Neutrophil (primary cell): Measurements from ENCODE around the gene ANKRD28.

ENCODE experiments used
- H3K27ac ChIP-seq: fragments of 200-600 bp; sonication (generic); 2 replicates; pipeline ENCODE4 v1.5.1; 2016; ENCODE audit warnings: mild to moderate bottlenecking, moderate library complexity
- H3K27me3 ChIP-seq: fragments of 200-600 bp; sonication (generic); 2 replicates; pipeline ENCODE4 v1.6.0; 2016; ENCODE audit warnings: mild to moderate bottlenecking
- H3K36me3 ChIP-seq: fragments of 200-600 bp; sonication (generic); 2 replicates; pipeline ENCODE4 v1.5.1; 2017
- H3K4me1 ChIP-seq, 2 experiments: fragments of 200-600 bp in 1 of 2; sonication (generic) in 1 of 2; 1 replicate in 1 of 2; 2 replicates in 1 of 2; pipeline versions ENCODE4 v1.5.1 to v1.6.1; 2013 to 2016; ENCODE audit warnings: low read depth in 1 of 2, low read length in 1 of 2, mild to moderate bottlenecking in 1 of 2, moderate library complexity in 1 of 2; ENCODE audit not compliant: control insufficient read depth in 1 of 2, insufficient read depth in 1 of 2
- H3K4me3 ChIP-seq, 2 experiments: fragments of 200-600 bp in 1 of 2; sonication (generic) in 1 of 2; 1 replicate in 1 of 2; 2 replicates in 1 of 2; pipeline ENCODE4 v1.5.1; 2013 to 2016; ENCODE audit warnings: low read depth in 1 of 2, low read length in 1 of 2, mild to moderate bottlenecking in 1 of 2, moderate library complexity in 1 of 2
- H3K9me3 ChIP-seq: fragments of 200-600 bp; sonication (generic); 2 replicates; pipeline ENCODE4 v1.5.1; 2016
- CTCF ChIP-seq: fragments of 200-600 bp; sonication (generic); IDR thresholded peaks from 2 replicates; pipeline ENCODE4 v1.5.1; 2016; ENCODE audit warnings: antibody characterized with exemption

Gene ANKRD28

GRCh38 chr3:15665510-15666150, 132.1 kb downstream of the ANKRD28 start:
- Histone ChIP-seq H3K9me3 (no peaks in the 10 kb centered on the region), H3K27ac (no peak overlapping the region), H3K4me1 (no peaks in the 10 kb centered on the region), H3K27me3 (peaks cover 8% of the 10 kb centered on the region), H3K36me3 (peaks cover 21% of the 10 kb centered on the region), H3K4me3 (no peak overlapping the region)
- no peak for TF ChIP-seq CTCF

DNA sequence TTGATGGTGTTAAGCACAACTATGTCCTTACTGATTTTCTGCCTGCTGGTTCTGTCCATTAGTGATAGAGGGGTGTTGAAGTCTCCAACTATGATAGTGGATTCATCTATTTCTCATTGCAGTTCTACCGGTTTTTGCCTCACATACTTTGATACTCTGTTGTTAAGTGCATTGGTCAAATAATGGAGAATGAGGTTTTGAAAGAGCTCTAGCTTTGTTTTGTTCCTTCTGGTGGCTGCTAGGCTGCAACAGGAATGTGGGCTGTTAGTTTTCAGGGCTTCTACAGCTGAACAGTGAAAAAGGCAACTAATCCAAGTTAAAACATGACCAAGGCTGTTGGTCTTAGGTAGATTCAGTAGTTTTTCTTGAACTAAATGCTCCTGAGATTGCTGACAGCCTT, 133.6 kb downstream of the ANKRD28 start:
- peaks cover 19% of the 10 kb centered on the region for H3K27me3 ChIP-seq
- no peaks in the 10 kb centered on the region for H3K4me1 ChIP-seq
- no peaks in the 10 kb centered on the region for H3K9me3 ChIP-seq
- TF ChIP-seq CTCF: no peak
- H3K36me3 ChIP-seq: peaks cover 10% of the 10 kb centered on the region
- H3K4me3 ChIP-seq: no peak overlapping the region
- no peak overlapping the region for H3K27ac ChIP-seq

DNA sequence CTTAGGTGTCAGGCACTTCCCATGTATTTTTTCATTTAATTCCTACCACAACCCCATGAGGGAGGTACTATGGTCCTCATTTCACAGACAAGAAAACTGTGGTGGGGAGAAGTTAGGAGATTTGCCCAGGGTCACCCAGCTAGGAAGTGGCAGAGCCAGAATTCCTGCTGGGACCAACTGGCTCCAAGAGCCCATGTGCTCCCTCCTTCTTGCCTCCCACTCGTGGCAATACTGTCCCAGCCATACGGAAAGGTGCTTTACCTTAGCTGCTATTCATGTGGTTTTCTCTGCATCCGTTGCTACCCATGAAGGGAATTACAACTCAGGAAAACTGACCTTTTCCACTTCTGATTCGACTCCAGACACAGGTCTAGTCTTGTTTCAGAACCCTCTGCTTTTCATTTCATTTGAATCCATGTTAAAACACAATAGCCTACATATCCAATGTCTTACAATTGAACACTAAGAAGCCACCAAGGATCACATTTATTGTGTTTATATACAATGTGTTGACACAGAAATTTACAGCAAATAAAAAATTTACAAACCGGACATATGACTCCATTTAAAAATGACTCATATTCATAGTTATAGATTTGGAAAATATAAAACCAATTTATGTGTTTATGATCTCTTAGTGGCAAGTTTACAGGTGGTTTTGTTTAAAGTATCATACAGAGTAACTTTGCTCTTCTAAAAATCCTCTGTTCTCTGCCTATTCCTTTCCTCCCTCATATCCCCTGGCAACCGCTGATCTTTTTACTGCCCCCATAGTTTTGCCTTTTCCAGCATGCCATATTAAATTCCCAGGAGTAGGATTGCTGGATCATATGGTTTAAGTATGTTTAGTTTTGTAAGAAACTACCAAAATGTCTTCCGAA, 137.5 kb downstream of the ANKRD28 start:
- Histone ChIP-seq H3K9me3 (peaks cover 10% of the 10 kb centered on the region), H3K27me3 (peaks cover 19% of the 10 kb centered on the region), H3K4me1 (no peaks in the 10 kb centered on the region), H3K27ac (no peak overlapping the region), H3K36me3 (no peaks in the 10 kb centered on the region), H3K4me3 (no peak overlapping the region)
- no peak for TF ChIP-seq CTCF

- TF ChIP-seq CTCF: no peak
- Histone ChIP-seq H3K4me3 (no peak overlapping the region), H3K27me3 (peaks cover 19% of the 10 kb centered on the region), H3K9me3 (peaks cover 10% of the 10 kb centered on the region), H3K36me3 (no peaks in the 10 kb centered on the region), H3K4me1 (no peaks in the 10 kb centered on the region), H3K27ac (no peak overlapping the region)
Measured at GRCh38 chr3:15659254-15659975, 138.4 kb downstream of the ANKRD28 start.

DNA sequence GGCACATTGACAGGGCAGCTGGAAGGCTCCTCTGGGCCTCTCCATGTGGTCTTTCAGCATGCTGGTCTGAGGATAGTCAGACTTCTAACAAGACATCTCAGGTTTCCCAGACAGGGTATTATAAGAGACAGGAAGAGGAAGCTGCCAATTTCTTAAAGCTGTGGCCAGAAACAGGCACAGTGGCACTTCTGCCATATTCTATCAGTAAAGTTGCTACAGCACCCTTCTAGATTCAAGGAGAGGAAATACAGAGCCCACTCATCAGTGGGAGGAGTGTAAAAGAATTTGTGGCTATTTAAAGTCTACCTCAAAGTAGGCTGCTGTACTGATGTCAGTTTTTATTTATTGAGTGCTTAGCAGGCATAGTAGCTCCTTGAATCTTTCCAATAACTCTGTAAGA, 140.8 kb downstream of the ANKRD28 start:
- TF ChIP-seq CTCF: no peak
- H3K4me3 ChIP-seq: no peak overlapping the region
- H3K9me3 ChIP-seq: peaks cover 10% of the 10 kb centered on the region
- H3K27me3 ChIP-seq: peaks cover 22% of the 10 kb centered on the region
- H3K27ac ChIP-seq: no peak overlapping the region
- no peaks in the 10 kb centered on the region for H3K4me1 ChIP-seq
- no peaks in the 10 kb centered on the region for H3K36me3 ChIP-seq
